WTC11 (cell line): ENCODE results near the gene HADHB. TPM values are rescaled to one million over a fixed set of nuclear protein-coding genes. Genes with fewer than 3 reads are reported as not detected.
"Not testable (repeated sequence)": the region's sequence is repeated elsewhere in the genome, so short reads cannot be mapped to it uniquely, and the experiment has no call there.

Source experiments
- ATAC-seq: fragments of 200-7000 bp; cut with Tn5 transposase; 2 replicates; pipeline ENCODE4 v1.10.0; 2021; ENCODE audit warnings: mild to moderate bottlenecking, moderate library complexity
- CTCF ChIA-PET: fragments of 300-600 bp; sonication (Branson Sonifier 250); formaldehyde crosslinking; loops from one replicate; lab custom pipeline; 2021; ENCODE audit warnings: antibody characterized with exemption; lab: Charles Lee
- POLR2A ChIA-PET: fragments of 350-600 bp; sonication (Branson Sonifier 250); formaldehyde crosslinking; loops from one replicate; lab custom pipeline; 2021; ENCODE audit warnings: antibody characterized with exemption; lab: Charles Lee
- DNase-seq: peaks from one replicate; pipeline ENCODE4 v3.0.0; 2021; ENCODE audit warnings: low spot score
- H3K27ac Mint-ChIP-seq: 2 replicates; pipeline ENCODE4 v1.8.0; 2021; ENCODE audit warnings: mixed read lengths
- H3K27me3 Mint-ChIP-seq: 2 replicates; pipeline ENCODE4 v1.8.0; 2021; ENCODE audit warnings: low read depth, mild to moderate bottlenecking, moderate library complexity, mixed read lengths
- H3K36me3 Mint-ChIP-seq: 2 replicates; pipeline ENCODE4 v1.8.0; 2021; ENCODE audit warnings: mixed read lengths
- H3K4me1 Mint-ChIP-seq: 2 replicates; pipeline ENCODE4 v1.8.0; 2022; ENCODE audit warnings: mixed read lengths
- H3K4me3 Mint-ChIP-seq: 2 replicates; pipeline ENCODE4 v1.8.0; 2021; ENCODE audit warnings: mild to moderate bottlenecking, moderate library complexity, mixed read lengths
- H3K9me3 Mint-ChIP-seq: 2 replicates; pipeline ENCODE4 v1.8.0; 2021; ENCODE audit warnings: mixed read lengths
- AR ChIP-seq: fragments of 250-450 bp; sonication (Bioruptor Pico); IDR thresholded peaks from 2 replicates; pipeline ENCODE4 v1.9.0; 2021; ENCODE audit warnings: mild to moderate bottlenecking
- ATF1 ChIP-seq: sonication (generic); formaldehyde crosslinking; IDR thresholded peaks from 2 replicates; pipeline ENCODE4 v1.8.1; 2023; ENCODE audit warnings: mild to moderate bottlenecking, moderate library complexity, missing genetic modification reagents
- CTCF ChIP-seq: fragments of 200-600 bp; IDR thresholded peaks from 2 replicates; pipeline ENCODE4 v1.8.0; 2022; ENCODE audit warnings: antibody characterized with exemption
- E2F4 ChIP-seq: sonication (generic); formaldehyde crosslinking; IDR thresholded peaks from 2 replicates; pipeline ENCODE4 v1.8.1; 2022; ENCODE audit warnings: low read depth, mild to moderate bottlenecking, moderate library complexity, missing genetic modification reagents, borderline replicate concordance
- ERG ChIP-seq: fragments of 250-450 bp; sonication (Bioruptor Pico); IDR thresholded peaks from 2 replicates; pipeline ENCODE4 v1.8.0; 2021; ENCODE audit warnings: mild to moderate bottlenecking
- ETV6 ChIP-seq: sonication (generic); formaldehyde crosslinking; IDR thresholded peaks from 2 replicates; pipeline ENCODE4 v1.8.1; 2022; ENCODE audit warnings: mild to moderate bottlenecking, missing genetic modification reagents
- KAT7 ChIP-seq: sonication (generic); formaldehyde crosslinking; IDR thresholded peaks from 2 replicates; pipeline ENCODE4 v1.8.1; 2023; ENCODE audit warnings: missing genetic modification reagents, mild to moderate bottlenecking, borderline replicate concordance
- NR2C2 ChIP-seq: sonication (generic); formaldehyde crosslinking; IDR thresholded peaks from 2 replicates; pipeline ENCODE4 v1.8.0; 2022; ENCODE audit warnings: mild to moderate bottlenecking, missing genetic modification reagents
- OVOL2 ChIP-seq: fragments of 250-450 bp; sonication (Bioruptor Pico); IDR thresholded peaks from 2 replicates; pipeline ENCODE4 v1.9.0; 2021; ENCODE audit warnings: mild to moderate bottlenecking, borderline replicate concordance
- PREB ChIP-seq: sonication (generic); formaldehyde crosslinking; IDR thresholded peaks from 2 replicates; pipeline ENCODE4 v1.8.1; 2022; ENCODE audit warnings: mild to moderate bottlenecking, missing genetic modification reagents, moderate library complexity, borderline replicate concordance
- PRRX2 ChIP-seq: fragments of 250-450 bp; sonication (Bioruptor Pico); IDR thresholded peaks from 2 replicates; pipeline ENCODE4 v1.8.0; 2021; ENCODE audit warnings: mild to moderate bottlenecking
- SMAD4 ChIP-seq: sonication (generic); formaldehyde crosslinking; IDR thresholded peaks from 2 replicates; pipeline ENCODE4 v1.8.0; 2022; ENCODE audit warnings: mild to moderate bottlenecking, missing genetic modification reagents
- SOX15 ChIP-seq: fragments of 250-450 bp; sonication (Bioruptor Pico); IDR thresholded peaks from 2 replicates; pipeline ENCODE4 v1.9.0; 2021; ENCODE audit warnings: mild to moderate bottlenecking
- STAT6 ChIP-seq: sonication (generic); formaldehyde crosslinking; conservative IDR thresholded peaks from 2 replicates; pipeline ENCODE4 v1.8.1; 2023; ENCODE audit warnings: mild to moderate bottlenecking, low read depth, missing genetic modification reagents, moderate library complexity
- TP53 ChIP-seq: sonication (generic); formaldehyde crosslinking; IDR thresholded peaks from 2 replicates; pipeline ENCODE4 v1.8.1; 2023; ENCODE audit warnings: mild to moderate bottlenecking, missing genetic modification reagents
- ZNF532 ChIP-seq: fragments of 250-450 bp; sonication (Bioruptor Pico); IDR thresholded peaks from 2 replicates; pipeline ENCODE4 v1.9.0; 2021; ENCODE audit warnings: mild to moderate bottlenecking, borderline replicate concordance
- ZNF671 ChIP-seq: fragments of 250-450 bp; sonication (Bioruptor Pico); IDR thresholded peaks from 2 replicates; pipeline ENCODE4 v1.8.0; 2021; ENCODE audit warnings: mild to moderate bottlenecking
- total RNA-seq: library from RNA; stranded (reverse); gene quantifications from 3 replicates; pipeline ENCODE4 v1.2.3, GENCODE V29; 2021

The HADHB gene
- total RNA-seq, 1 experiment from 2014 or later, result 60.7 TPM

GRCh38 chr2:26302846-26303245, 58.1 kb downstream of the HADHB start:
- Mint-ChIP-seq H3K27me3 (no peaks in the 10 kb centered on the region), H3K4me3 (no peak overlapping the region), H3K9me3 (no peaks in the 10 kb centered on the region), H3K36me3 (peaks cover 5% of the 10 kb centered on the region; the same call in 1 of the 2 replicates), H3K27ac (no peak overlapping the region), H3K4me1 (peaks cover 12% of the 10 kb centered on the region)
- ATAC-seq (no peak), DNase-seq (no peak)
- ChIA-PET CTCF (no interaction called here), POLR2A (no interaction called here)
- TF ChIP-seq KAT7 (no peak), ZNF532 (CRISPR knock-in tag) (no peak), SMAD4 (CRISPR knock-in tag) (no peak), OVOL2 (CRISPR knock-in tag) (no peak), AR (no peak), PREB (CRISPR knock-in tag) (no peak), CTCF (no peak), ZNF671 (CRISPR knock-in tag) (no peak), ERG (no peak)

GRCh38 chr2:26305094-26305493, 60.4 kb downstream of the HADHB start:
- peaks cover 12% of the 10 kb centered on the region for H3K4me1 Mint-ChIP-seq
- POLR2A ChIA-PET, H3K27me3 Mint-ChIP-seq, H3K4me3 Mint-ChIP-seq, H3K9me3 Mint-ChIP-seq, H3K36me3 Mint-ChIP-seq, DNase-seq, ATAC-seq, H3K27ac Mint-ChIP-seq: not testable (repeated sequence)
- CTCF ChIA-PET, result interaction anchor here (1.5 kb wide), 1 partner anchor 9 kb away, joined by 14 read pairs; no protein-coding TSS in a partner anchor

GRCh38 chr2:26305540-26305939, 60.8 kb downstream of the HADHB start:
- H3K9me3 Mint-ChIP-seq, result no peaks in the 10 kb centered on the region
- CTCF ChIA-PET, result interaction anchor here (1.5 kb wide), 1 partner anchor 9 kb away, joined by 14 read pairs; no protein-coding TSS in a partner anchor
- H3K27ac Mint-ChIP-seq, result no peak overlapping the region
- H3K4me3 Mint-ChIP-seq, result no peak overlapping the region
- peaks cover 12% of the 10 kb centered on the region for H3K4me1 Mint-ChIP-seq
- POLR2A ChIA-PET, result no interaction called here
- ATAC-seq (peak; percentile 34; the same call in 1 of the 2 replicates), DNase-seq (no peak)
- peaks cover 5% of the 10 kb centered on the region; the same call in 1 of the 2 replicates for H3K36me3 Mint-ChIP-seq
- H3K27me3 Mint-ChIP-seq, result no peaks in the 10 kb centered on the region
- TF ChIP-seq STAT6 (CRISPR knock-in tag) (no peak), NR2C2 (CRISPR knock-in tag) (no peak), KAT7 (no peak), ZNF671 (CRISPR knock-in tag) (no peak), E2F4 (CRISPR knock-in tag) (no peak), ETV6 (CRISPR knock-in tag) (no peak), TP53 (CRISPR knock-in tag) (no peak), ATF1 (CRISPR knock-in tag) (no peak), PRRX2 (CRISPR knock-in tag) (no peak), SOX15 (CRISPR knock-in tag) (no peak)
